ENCODE measurements around the gene CLSTN3. TPM values are rescaled to one million over a fixed set of nuclear protein-coding genes. Genes with fewer than 3 reads are reported as not detected.

CLSTN3 gene
- total and polyA plus RNA-seq, 2 donors from 2014 or later: 33.0 to 64.2 TPM

- Histone ChIP-seq H3K36me3 (ENCODE audit: control insufficient read depth in 2 of 3, insufficient read depth in 3 of 3, low read length in 3 of 3) (peaks cover 0 to under 1% (median under 1%) of the 10 kb centered on the region in 3 donors), H3K4me3 (ENCODE audit: low read length in 3 of 3) (peak overlapping the region; percentile 50 to 93 (median 80)), H3K9ac (ENCODE audit: low read length in 3 of 3) (peak overlapping the region in 2 of 3 donors; percentile 71 to 75), H3K4me1 (ENCODE audit: control insufficient read depth in 2 of 3, insufficient read depth in 2 of 3, low read depth in 1 of 3, low read length in 3 of 3) (peaks cover 0 to 36% (median 12%) of the 10 kb centered on the region in 3 donors), H3K27ac (ENCODE audit: low read depth in 2 of 2, low read length in 2 of 2) (peak overlapping the region; percentile 66 to 92), H3K27me3 (ENCODE audit: control insufficient read depth, insufficient read depth, low read length) (no peaks in the 10 kb centered on the region), H3K9me3 (ENCODE audit: control insufficient read depth in 2 of 3, insufficient read depth in 1 of 3, low read length in 3 of 3) (no peaks in the 10 kb centered on the region)
- intact Hi-C loops (cut with DNase I): no loop called here
- TF ChIP-seq CTCF (IDR thresholded peaks at IDR 0.05; ENCODE audit: borderline replicate concordance, extremely low read depth, insufficient read depth): no peak
- FAIRE-seq: no peak
- no peak for DNase-seq
These were observed 2.1 kb upstream of the CLSTN3 start for GRCh38 chr12:7127916-7128626.

DNA sequence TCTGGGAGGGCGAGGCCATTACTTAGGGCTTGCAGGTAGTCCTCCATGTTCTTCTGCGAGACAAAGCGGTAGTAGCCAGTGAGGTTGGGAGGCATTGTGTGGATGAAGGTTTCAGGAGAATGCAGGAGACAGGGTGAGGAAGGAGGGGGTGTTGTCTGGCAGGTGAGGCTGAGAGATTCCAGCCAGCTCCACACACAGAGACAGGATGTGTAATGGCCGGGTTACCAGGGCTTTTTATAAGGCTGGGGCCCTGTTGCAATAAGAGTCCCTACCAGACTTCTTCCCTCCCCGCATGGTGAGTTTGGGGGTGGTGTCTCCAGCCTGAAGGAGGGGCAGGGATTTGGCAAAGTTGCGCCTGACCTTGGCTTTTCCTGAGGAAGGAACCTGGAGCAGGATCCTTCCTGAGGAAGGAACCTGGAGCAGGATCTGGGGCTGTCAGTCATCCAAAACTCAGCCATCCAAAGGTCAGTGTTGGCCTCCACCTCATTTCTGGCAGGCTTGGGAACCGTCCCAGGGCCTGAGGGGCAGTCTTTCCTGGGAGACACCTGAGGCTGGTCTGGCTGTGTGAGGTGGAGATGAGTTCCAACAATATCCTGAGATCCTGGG is 1.4 kb upstream of the CLSTN3 start, which contains the start of gene RBP5:
Gene RBP5 (minus strand): TSS at position 209 of the 606 bp plus-strand sequence. CDS start 114 bp downstream, at position 95.
- peak within 1 kb of the TSS; percentile 88 to 92 for H3K27ac ChIP-seq (ENCODE audit: low read depth in 2 of 2, low read length in 2 of 2)
- FAIRE-seq (no peak), DNase-seq (peak in 2 of 5 donors; percentile 37 to 82)
- TF ChIP-seq CTCF (IDR thresholded peaks at IDR 0.05; ENCODE audit: borderline replicate concordance, extremely low read depth, insufficient read depth): no peak
- H3K4me1 ChIP-seq (ENCODE audit: control insufficient read depth in 2 of 3, insufficient read depth in 2 of 3, low read depth in 1 of 3, low read length in 3 of 3): peaks cover 0 to 30% (median 6%) of the 10 kb centered on the region in 3 donors
- peak within 1 kb of the TSS; percentile 69 to 93 (median 80) for H3K4me3 ChIP-seq (ENCODE audit: low read length in 3 of 3)
- no peaks in the 10 kb centered on the region for H3K9me3 ChIP-seq (ENCODE audit: control insufficient read depth in 2 of 3, insufficient read depth in 1 of 3, low read length in 3 of 3)
- H3K9ac ChIP-seq (ENCODE audit: low read length in 3 of 3): peak within 1 kb of the TSS; percentile 61 to 97 (median 71)
- intact Hi-C loops (cut with DNase I): no loop called here
- no peaks in the 10 kb centered on the region for H3K27me3 ChIP-seq (ENCODE audit: control insufficient read depth, insufficient read depth, low read length)
- H3K36me3 ChIP-seq (ENCODE audit: control insufficient read depth in 2 of 3, insufficient read depth in 3 of 3, low read length in 3 of 3): peaks cover under 1 to 8% (median 4%) of the 10 kb centered on the region in 3 donors

GRCh38 chr12:7129287-7129871 is 792 bp upstream of the CLSTN3 start:
- H3K4me3 ChIP-seq (ENCODE audit: low read length in 3 of 3): peak overlapping the region; percentile 69 to 93 (median 80)
- DNase-seq (peak in 2 of 5 donors; percentile 15 to 45), FAIRE-seq (no peak)
- H3K9ac ChIP-seq (ENCODE audit: low read length in 3 of 3): peak overlapping the region; percentile 50 to 97 (median 61)
- H3K27me3 ChIP-seq (ENCODE audit: control insufficient read depth, insufficient read depth, low read length): no peaks in the 10 kb centered on the region
- intact Hi-C loops (cut with DNase I): no loop called here
- H3K27ac ChIP-seq (ENCODE audit: low read depth in 2 of 2, low read length in 2 of 2): peak overlapping the region; percentile 88 to 92
- peaks cover 0 to 26% (median under 1%) of the 10 kb centered on the region in 3 donors for H3K4me1 ChIP-seq (ENCODE audit: control insufficient read depth in 2 of 3, insufficient read depth in 2 of 3, low read depth in 1 of 3, low read length in 3 of 3)
- TF ChIP-seq CTCF (IDR thresholded peaks at IDR 0.05; ENCODE audit: borderline replicate concordance, extremely low read depth, insufficient read depth): no peak
- no peaks in the 10 kb centered on the region for H3K9me3 ChIP-seq (ENCODE audit: control insufficient read depth in 2 of 3, insufficient read depth in 1 of 3, low read length in 3 of 3)
- H3K36me3 ChIP-seq (ENCODE audit: control insufficient read depth in 2 of 3, insufficient read depth in 3 of 3, low read length in 3 of 3): peaks cover 3 to 13% (median 6%) of the 10 kb centered on the region in 3 donors

All from kidney (tissue), 14 donors.